HL-60 (cell line): ENCODE measurements around the gene NTN1.
"Not testable (repeated sequence)": the region's sequence is repeated elsewhere in the genome, so short reads cannot be mapped to it uniquely, and the experiment has no call there.

Source experiments
- DNase-seq, 2 experiments: peaks; one replicate each; pipeline ENCODE4 v3.0.0-alpha.2; 2010 to 2020; ENCODE audit warnings: low read depth in 1 of 2, low spot score in 1 of 2
- H3K27ac ChIP-seq: fragments of 250-450 bp; sonication (Bioruptor Pico); replicated peaks from 2 replicates; pipeline ENCODE4 v1.5.1; 2020; ENCODE audit warnings: mild to moderate bottlenecking, moderate library complexity
- H3K27me3 ChIP-seq: fragments of 250-450 bp; sonication (Bioruptor Pico); 2 replicates; pipeline ENCODE4 v1.5.1; 2021; ENCODE audit warnings: mild to moderate bottlenecking, moderate library complexity; ENCODE audit not compliant: insufficient read depth, poor library complexity, severe bottlenecking
- H3K4me3 ChIP-seq: replicated peaks from 2 replicates; pipeline ENCODE4 v1.5.1; 2011; ENCODE audit warnings: mild to moderate bottlenecking, control low read depth, low read length; ENCODE audit not compliant: insufficient read depth
- GABPA ChIP-seq: IDR thresholded peaks from 2 replicates; pipeline ENCODE4 v1.6.1; 2012; ENCODE audit warnings: low read depth
- POLR2AphosphoS5 ChIP-seq: IDR thresholded peaks from 2 replicates; pipeline ENCODE4 v1.6.1; 2012; ENCODE audit warnings: low read depth
- SPI1 ChIP-seq: IDR thresholded peaks from 2 replicates; pipeline ENCODE4 v1.6.1; 2012; ENCODE audit warnings: low read depth, mild to moderate bottlenecking, borderline replicate concordance
- TF ChIP-seq, protein P1 (sequence below): IDR thresholded peaks from one replicate; pipeline ENCODE4 v1.5.1; 2011; ENCODE audit warnings: low read length, control low read depth, inconsistent platforms; ENCODE audit not compliant: insufficient read depth
- TF ChIP-seq, protein P2 (sequence below): IDR thresholded peaks from 2 replicates; pipeline ENCODE4 v1.6.1; 2012; ENCODE audit warnings: low read depth; ENCODE audit not compliant: insufficient replicate concordance

NTN1 gene

GRCh38 chr17:9256361-9256750, 235.0 kb downstream of the NTN1 start:
- Histone ChIP-seq H3K27ac (no peak overlapping the region), H3K4me3 (no peak overlapping the region), H3K27me3 (no peaks in the 10 kb centered on the region)
- DNase-seq, result no peak
- TF ChIP-seq GABPA, result no peak
- TF ChIP-seq, protein P1, sequence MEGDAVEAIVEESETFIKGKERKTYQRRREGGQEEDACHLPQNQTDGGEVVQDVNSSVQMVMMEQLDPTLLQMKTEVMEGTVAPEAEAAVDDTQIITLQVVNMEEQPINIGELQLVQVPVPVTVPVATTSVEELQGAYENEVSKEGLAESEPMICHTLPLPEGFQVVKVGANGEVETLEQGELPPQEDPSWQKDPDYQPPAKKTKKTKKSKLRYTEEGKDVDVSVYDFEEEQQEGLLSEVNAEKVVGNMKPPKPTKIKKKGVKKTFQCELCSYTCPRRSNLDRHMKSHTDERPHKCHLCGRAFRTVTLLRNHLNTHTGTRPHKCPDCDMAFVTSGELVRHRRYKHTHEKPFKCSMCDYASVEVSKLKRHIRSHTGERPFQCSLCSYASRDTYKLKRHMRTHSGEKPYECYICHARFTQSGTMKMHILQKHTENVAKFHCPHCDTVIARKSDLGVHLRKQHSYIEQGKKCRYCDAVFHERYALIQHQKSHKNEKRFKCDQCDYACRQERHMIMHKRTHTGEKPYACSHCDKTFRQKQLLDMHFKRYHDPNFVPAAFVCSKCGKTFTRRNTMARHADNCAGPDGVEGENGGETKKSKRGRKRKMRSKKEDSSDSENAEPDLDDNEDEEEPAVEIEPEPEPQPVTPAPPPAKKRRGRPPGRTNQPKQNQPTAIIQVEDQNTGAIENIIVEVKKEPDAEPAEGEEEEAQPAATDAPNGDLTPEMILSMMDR, result no peak
- TF ChIP-seq, protein P2, sequence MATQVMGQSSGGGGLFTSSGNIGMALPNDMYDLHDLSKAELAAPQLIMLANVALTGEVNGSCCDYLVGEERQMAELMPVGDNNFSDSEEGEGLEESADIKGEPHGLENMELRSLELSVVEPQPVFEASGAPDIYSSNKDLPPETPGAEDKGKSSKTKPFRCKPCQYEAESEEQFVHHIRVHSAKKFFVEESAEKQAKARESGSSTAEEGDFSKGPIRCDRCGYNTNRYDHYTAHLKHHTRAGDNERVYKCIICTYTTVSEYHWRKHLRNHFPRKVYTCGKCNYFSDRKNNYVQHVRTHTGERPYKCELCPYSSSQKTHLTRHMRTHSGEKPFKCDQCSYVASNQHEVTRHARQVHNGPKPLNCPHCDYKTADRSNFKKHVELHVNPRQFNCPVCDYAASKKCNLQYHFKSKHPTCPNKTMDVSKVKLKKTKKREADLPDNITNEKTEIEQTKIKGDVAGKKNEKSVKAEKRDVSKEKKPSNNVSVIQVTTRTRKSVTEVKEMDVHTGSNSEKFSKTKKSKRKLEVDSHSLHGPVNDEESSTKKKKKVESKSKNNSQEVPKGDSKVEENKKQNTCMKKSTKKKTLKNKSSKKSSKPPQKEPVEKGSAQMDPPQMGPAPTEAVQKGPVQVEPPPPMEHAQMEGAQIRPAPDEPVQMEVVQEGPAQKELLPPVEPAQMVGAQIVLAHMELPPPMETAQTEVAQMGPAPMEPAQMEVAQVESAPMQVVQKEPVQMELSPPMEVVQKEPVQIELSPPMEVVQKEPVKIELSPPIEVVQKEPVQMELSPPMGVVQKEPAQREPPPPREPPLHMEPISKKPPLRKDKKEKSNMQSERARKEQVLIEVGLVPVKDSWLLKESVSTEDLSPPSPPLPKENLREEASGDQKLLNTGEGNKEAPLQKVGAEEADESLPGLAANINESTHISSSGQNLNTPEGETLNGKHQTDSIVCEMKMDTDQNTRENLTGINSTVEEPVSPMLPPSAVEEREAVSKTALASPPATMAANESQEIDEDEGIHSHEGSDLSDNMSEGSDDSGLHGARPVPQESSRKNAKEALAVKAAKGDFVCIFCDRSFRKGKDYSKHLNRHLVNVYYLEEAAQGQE, result no peak

- no peak for DNase-seq
- no peak overlapping the region for H3K27ac ChIP-seq
- no peaks in the 10 kb centered on the region for H3K27me3 ChIP-seq
- TF ChIP-seq SPI1 (no peak), GABPA (no peak), POLR2AphosphoS5 (no peak)
- TF ChIP-seq, protein P2, result no peak
- TF ChIP-seq, protein P1, result no peak
- H3K4me3 ChIP-seq, result no peak overlapping the region
Measured at GRCh38 chr17:9256751-9257629, 235.7 kb downstream of the NTN1 start.

DNA sequence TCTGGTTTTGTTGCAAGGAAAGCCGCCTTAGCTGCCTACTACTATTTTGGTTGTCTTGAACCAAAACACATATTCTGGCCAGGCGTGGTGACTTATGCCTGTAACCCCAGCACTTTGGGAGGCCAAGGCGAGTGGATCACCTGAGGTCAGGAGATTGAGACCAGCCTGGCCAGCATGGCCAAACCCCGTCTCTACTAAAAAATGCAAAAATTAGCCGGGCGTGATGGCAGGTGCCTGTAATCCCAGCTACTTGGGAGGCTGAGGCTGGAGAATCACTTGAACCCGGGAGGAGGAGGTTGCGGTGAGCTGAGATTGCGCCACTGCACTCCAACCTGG, 236.3 kb downstream of the NTN1 start:
- not testable (repeated sequence) for DNase-seq, H3K27ac ChIP-seq, H3K27me3 ChIP-seq, H3K4me3 ChIP-seq

GRCh38 chr17:9258115-9259015, 237.1 kb downstream of the NTN1 start:
- no peak overlapping the region for H3K27ac ChIP-seq
- no peak for DNase-seq
- no peaks in the 10 kb centered on the region for H3K27me3 ChIP-seq
- H3K4me3 ChIP-seq, result no peak overlapping the region
- no peak for TF ChIP-seq GABPA
- TF ChIP-seq, protein P1, result no peak
- TF ChIP-seq SPI1, result no peak
- TF ChIP-seq POLR2AphosphoS5, result no peak
- TF ChIP-seq, protein P2, result no peak
